Fibroblast of gingiva (primary cell): Measurements from ENCODE around the gene CTSE.
"Not testable (repeated sequence)": the region's sequence is repeated elsewhere in the genome, so short reads cannot be mapped to it uniquely, and the experiment has no call there.

Experiments used
- DNase-seq: peaks from one replicate; pipeline ENCODE4 v3.0.0-alpha.2; 2011; ENCODE audit warnings: low read depth

The CTSE gene

GRCh38 chr1:206014601-206015000 lies 9.1 kb downstream of the CTSE start:
- no peak for DNase-seq

GRCh38 chr1:206013026-206013795 lies 10.5 kb downstream of the CTSE start:
- DNase-seq, result no peak

- no peak for DNase-seq
Measured at GRCh38 chr1:206012086-206012859, 11.4 kb downstream of the CTSE start.

GRCh38 chr1:206011057-206011456 lies 12.6 kb downstream of the CTSE start:
- DNase-seq, result no peak

- DNase-seq, result no peak
Measured at GRCh38 chr1:206010060-206010459, 13.6 kb downstream of the CTSE start.

- DNase-seq, result no peak
Measured at GRCh38 chr1:206006946-206007345, 16.7 kb downstream of the CTSE start.

- no peak for DNase-seq
Measured at GRCh38 chr1:206005778-206006180, 17.9 kb downstream of the CTSE start.

- DNase-seq, result no peak
Measured at GRCh38 chr1:206005234-206005633, 18.5 kb downstream of the CTSE start.

GRCh38 chr1:206004826-206005225 lies 18.9 kb downstream of the CTSE start:
- DNase-seq, result no peak

GRCh38 chr1:206003854-206004800 lies 19.6 kb downstream of the CTSE start:
- DNase-seq, result no peak

- peak; percentile 65 for DNase-seq
Measured at GRCh38 chr1:206002871-206003801, 20.6 kb downstream of the CTSE start, which contains the start of gene RAB7B. Gene RAB7B, minus strand, starts transcription at chr1:206003395. Its CDS starts 9,260 bp downstream, at chr1:205994135.

GRCh38 chr1:206002160-206002559 lies 21.5 kb downstream of the CTSE start:
- DNase-seq, result no peak

- DNase-seq, result peak; percentile 76
Measured at GRCh38 chr1:206001476-206001888, 22.2 kb downstream of the CTSE start.

GRCh38 chr1:206000641-206001339 lies 22.9 kb downstream of the CTSE start:
- no peak for DNase-seq

- no peak for DNase-seq
Measured at GRCh38 chr1:205998457-205999241, 25.0 kb downstream of the CTSE start.

- not testable (repeated sequence) for DNase-seq
Measured at GRCh38 chr1:205996641-205997040, 27.1 kb downstream of the CTSE start.

- DNase-seq, result no peak
Measured at GRCh38 chr1:205994346-205994745, 29.3 kb downstream of the CTSE start.

- DNase-seq, result no peak
Measured at GRCh38 chr1:205993068-205993467, 30.6 kb downstream of the CTSE start.

GRCh38 chr1:205992218-205992882 lies 31.3 kb downstream of the CTSE start:
- DNase-seq, result no peak
